Retinal pigment epithelial cell (primary cell): ENCODE data around the gene PRM2.

Experiments used
- DNase-seq: peaks from one replicate; pipeline ENCODE4 v3.0.0-alpha.2; 2010; ENCODE audit warnings: low read depth
- H3K4me3 ChIP-seq: 2 replicates; pipeline ENCODE4 v1.5.1; 2011; ENCODE audit warnings: mild to moderate bottlenecking, low read length, control low read depth, moderate library complexity
- TF ChIP-seq, protein P1 (sequence below): conservative IDR thresholded peaks from 2 replicates; pipeline ENCODE4 v1.5.1; 2011; ENCODE audit warnings: low read depth, low read length, control low read depth, inconsistent platforms

Gene PRM2

DNA sequence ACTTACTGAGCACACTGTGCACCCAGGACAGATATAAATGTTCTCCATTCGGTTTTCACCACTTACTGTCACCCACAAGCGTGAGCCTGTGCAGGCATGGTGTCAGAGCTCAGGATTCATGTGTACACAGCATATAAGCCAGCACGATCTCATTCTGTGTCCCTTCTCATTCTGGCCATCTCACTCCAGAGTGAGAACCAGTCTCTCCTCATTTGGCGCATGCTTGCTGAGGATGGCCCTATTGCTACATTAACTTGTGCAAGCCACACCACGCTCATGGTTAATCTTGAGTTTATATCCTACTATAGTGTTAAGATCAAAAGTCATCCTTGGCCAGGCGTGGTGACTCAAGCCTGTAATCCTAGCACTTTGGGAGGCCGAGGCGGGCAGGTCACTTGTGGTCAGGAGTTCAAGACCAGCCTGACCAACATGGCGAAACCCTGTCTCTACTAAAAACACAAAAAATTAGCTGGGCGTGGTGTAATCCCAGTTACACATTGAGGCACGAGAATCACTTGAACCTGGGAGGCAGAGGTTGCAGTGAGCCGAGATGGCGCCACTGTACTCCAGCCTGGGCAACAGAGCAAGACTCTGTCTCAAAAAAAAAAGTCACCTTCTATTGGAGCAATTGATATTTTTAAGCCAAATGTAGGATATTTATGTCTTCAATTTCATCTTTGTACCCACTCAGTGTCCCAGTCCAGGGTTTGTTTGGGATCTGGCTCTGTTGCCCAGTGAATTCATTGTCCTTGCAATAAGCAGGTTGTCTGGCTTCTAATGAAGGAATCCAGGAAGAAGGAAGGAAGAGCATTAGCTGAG, 41.2 kb downstream of the PRM2 start:
- TF ChIP-seq, protein P1, sequence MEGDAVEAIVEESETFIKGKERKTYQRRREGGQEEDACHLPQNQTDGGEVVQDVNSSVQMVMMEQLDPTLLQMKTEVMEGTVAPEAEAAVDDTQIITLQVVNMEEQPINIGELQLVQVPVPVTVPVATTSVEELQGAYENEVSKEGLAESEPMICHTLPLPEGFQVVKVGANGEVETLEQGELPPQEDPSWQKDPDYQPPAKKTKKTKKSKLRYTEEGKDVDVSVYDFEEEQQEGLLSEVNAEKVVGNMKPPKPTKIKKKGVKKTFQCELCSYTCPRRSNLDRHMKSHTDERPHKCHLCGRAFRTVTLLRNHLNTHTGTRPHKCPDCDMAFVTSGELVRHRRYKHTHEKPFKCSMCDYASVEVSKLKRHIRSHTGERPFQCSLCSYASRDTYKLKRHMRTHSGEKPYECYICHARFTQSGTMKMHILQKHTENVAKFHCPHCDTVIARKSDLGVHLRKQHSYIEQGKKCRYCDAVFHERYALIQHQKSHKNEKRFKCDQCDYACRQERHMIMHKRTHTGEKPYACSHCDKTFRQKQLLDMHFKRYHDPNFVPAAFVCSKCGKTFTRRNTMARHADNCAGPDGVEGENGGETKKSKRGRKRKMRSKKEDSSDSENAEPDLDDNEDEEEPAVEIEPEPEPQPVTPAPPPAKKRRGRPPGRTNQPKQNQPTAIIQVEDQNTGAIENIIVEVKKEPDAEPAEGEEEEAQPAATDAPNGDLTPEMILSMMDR = no peak
- no peak overlapping the region for H3K4me3 ChIP-seq
- DNase-seq = no peak

DNA sequence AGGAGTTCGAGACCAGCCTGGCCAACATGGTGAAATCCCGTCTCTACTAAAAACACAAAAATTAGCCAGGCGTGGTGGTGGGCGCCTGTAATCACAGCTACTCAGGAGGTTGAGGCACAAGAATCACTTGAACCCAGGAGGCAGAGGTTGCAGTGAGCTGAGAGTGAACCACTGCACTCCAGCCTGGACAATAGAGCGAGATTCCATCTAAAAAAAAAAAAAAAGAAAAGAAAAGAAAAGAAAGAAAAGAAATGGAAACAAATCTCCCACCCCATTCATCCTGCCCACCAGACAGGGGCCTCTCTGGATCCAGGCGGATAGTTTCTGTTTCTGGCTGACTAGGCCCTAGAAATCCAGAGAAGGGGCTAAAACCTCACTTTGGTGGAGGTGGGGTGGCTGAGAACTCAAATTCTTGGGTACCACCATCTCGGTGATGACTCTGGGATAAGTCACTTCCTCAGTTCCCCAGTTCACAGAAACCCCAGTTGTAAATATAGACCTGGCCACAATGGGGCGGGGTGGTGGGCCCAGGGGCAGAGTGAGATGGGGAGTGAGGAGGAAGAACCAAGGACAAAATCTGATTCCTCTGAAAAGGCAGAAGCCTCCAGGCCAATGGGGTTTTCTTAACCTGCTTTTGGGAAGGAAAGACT, 42.4 kb downstream of the PRM2 start:
- H3K4me3 ChIP-seq = no peak overlapping the region
- DNase-seq = no peak
- TF ChIP-seq, protein P1 = no peak

DNA sequence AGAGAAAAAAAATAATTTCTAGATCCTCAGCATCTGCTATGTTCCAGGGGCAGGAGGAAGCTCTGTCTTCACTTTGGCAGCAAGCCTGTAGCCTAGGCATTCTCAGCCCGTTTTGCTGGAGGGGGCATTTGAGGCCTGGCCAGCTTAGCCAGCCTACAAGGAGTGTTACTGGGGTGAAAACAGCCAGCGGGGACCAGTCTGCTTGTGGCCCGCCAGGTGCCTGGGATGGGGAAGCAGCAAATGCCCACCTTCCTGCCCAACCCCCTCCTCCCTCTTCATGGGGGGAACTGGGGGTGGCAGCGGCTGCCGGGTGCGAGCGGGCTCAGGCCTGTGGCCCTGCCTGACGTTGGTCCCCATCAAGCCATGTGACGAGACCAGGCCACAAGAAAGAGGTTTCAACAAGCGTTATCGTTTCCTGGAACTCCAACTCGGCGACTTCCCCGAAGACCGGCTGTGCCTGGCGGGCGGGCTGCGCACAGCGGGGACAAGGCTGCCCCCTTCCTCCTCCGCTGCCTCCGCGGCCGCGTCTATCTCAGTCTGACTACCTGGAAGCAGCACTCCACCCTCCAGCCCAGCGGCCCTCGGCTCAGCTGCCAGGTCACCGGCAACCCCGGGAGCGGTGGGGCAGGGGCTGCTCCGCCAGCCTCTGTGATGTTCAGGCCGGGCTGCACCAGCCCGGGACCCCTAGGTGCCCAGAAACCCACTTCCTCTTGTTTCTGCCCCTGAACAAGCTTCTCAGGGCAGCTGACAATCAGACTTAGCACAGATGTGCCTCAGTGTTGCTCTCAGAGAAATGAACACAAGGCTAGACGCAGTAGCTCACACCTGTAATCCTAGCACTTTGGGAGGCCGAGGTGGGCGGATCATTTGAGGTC, 43.2 kb downstream of the PRM2 start:
- TF ChIP-seq, protein P1 = no peak
- DNase-seq = no peak
- H3K4me3 ChIP-seq = no peak overlapping the region

DNA sequence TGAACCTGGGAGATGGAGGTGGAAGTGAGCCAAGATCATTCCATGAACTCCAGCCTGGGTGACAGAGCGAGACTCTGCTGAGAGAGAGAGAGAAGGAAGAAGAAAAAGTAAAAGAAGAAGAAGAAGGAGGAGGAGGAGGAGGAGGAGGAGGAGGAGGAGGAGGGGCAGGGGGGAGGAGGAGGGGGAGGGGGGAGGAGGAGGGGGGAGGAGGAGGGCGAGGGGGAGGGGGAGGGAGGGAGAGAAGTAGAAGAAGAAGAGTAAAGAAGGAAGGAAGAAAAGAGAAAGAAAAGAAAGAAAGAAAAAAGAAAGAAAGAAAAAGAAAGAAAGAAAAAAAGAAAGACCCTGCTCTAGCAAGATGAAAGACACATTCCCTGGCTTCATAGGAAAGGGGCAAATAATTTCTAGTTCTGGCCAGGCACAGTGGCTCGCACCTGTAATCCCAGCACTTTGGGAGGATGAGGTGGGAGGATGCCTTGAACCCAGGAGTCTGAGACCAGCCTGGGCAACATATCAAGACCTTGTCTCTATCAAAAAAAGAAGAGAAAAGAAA, 43.9 kb downstream of the PRM2 start:
- no peak overlapping the region for H3K4me3 ChIP-seq
- TF ChIP-seq, protein P1 = no peak
- DNase-seq = no peak

DNA sequence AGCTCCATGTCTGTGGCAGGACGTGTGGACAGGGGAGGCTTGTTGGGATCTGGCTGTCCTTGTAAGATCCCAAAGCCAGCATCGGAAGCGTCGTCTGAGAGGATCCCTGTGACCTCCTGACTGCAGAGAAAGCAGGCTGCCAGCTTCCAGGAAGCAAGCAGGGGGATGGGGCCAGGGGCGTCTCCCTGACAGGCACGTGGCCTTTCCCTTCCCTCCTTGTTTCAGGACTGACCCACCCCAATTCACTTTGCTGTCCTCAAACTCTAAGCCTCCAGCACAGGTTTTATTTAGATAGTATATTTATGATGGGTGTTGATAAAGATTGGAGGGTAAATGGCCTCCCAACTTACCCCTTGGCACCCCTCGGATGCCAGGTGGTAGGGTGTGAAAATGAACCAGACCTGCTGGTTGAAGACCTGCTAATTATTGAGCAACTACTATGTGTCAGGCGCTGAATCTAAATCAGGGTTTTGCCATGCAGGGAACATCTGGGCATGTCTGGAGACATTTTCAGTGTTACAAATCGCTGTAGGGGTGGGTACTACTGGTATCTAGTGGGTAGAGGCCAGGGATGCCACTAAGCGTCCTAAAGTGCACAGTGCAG, 44.8 kb downstream of the PRM2 start:
- TF ChIP-seq, protein P1 = no peak
- no peak for DNase-seq
- H3K4me3 ChIP-seq = no peak overlapping the region

DNA sequence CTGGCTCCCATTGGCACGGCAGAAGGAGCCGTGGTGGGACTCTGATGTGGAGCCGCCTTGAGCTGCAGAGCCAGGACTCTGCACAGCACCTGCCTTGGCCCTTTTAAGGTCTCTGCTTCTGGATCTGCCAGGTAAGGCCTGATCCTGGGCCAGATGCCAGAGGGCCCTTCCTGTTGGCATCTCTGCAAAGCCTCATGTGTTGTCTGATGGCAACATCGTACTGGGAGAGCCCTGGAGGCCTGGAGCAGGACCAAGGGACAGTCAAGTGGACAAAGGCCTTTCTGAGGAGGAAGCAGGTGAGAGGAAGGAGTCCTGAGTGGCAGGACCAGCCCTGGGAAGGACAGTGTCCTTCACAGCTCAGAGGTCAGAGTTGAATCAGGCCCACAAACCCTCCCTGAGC, 46.4 kb downstream of the PRM2 start:
- DNase-seq = no peak
- TF ChIP-seq, protein P1 = no peak
- H3K4me3 ChIP-seq = no peak overlapping the region
